GM19328 (cell line): ENCODE results near the gene TMEM165.

Experiments used
- ATAC-seq: cut with Tn5 transposase; IDR thresholded peaks from one replicate; pipeline ENCODE4 v1.9.1; 2021; ENCODE audit warnings: mild to moderate bottlenecking, moderate library complexity; ENCODE audit not compliant: unreplicated experiment

TMEM165 gene

DNA sequence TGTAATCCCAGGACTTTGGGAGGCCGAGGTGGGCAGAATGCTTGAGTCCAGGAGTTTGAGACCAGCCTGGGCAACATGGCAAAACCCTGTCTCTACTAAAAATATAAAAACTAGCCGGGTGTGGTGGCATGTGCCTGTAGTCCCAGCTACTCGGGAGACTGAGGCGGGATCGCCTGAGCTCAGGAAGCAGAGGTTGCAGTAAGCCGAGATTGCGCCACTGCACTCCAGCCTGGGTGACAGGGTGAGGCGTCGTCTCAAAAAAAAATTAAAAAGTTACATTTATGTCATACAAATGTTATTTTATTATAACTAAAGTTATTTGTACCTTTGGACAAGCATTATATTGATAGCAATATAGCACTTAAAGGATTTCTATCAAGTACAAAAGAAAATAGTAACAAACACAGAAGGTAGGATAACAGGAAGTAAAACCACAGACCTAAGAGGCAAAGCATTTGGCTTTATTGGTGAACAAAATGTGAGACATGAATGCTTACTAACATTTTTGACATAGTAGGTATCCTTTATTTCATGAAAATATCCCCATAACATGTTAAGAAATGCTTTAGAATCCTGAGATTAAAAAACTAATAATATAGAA is 51.5 kb downstream of the TMEM165 start:
- no peak for ATAC-seq

GRCh38 chr4:55447831-55448230 is 52.1 kb downstream of the TMEM165 start:
- ATAC-seq: no peak

DNA sequence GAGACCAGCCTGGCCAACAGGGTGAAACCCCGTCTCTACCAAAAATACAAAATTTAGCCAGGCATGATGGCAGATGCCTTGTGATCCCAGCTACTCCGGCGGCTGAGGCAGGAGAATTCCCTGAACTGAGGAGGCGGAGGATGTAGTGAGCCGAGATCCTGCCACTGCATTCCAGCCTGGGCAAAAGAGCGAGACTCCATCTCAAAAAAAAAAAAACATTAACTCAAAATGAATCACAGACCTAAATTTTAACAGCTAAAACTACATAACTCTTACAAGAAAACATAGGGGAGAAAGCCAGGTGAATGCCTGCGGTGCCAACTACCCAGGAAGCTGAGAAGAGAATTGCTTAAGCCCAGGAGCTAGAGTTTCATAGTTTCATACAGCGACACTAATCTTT is 54.8 kb downstream of the TMEM165 start:
- no peak for ATAC-seq

DNA sequence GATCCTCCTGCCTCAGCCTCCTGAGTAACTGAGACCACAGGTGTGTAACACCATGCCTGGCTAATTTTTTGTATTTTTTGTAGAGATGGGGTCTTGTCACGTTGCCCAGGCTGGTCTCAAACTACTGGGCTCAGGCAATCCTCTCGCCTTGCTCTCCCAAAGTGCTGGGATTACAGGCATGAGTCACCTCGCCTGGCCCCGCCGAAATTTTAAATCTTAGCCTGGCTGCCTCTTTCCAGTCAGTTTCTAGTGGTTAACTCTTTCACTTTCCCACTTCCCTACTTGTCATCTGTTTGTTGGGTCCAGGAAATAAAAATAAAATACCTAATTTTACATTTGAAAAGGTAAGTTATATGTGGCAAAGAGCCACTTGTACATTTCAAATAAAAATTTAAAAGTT is 62.4 kb downstream of the TMEM165 start:
- ATAC-seq: no peak

DNA sequence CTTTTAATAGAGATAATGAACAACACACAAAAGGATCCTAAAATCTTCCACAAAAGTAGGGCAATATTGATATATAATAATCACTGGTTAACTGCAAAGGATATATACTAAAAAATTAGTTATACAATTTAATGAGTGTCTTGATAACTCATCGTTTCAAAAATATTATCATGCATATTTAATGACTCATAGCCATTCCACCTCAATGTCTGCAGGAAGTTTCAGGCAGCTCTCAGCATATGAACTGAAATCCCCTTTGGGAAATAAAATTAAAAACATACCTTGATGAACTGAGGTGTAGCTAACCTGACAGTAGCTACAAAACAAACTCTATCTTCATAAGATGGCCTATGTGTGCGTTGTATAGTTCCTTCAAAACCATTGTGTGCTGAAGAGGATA is 62.9 kb downstream of the TMEM165 start:
- ATAC-seq: no peak

DNA sequence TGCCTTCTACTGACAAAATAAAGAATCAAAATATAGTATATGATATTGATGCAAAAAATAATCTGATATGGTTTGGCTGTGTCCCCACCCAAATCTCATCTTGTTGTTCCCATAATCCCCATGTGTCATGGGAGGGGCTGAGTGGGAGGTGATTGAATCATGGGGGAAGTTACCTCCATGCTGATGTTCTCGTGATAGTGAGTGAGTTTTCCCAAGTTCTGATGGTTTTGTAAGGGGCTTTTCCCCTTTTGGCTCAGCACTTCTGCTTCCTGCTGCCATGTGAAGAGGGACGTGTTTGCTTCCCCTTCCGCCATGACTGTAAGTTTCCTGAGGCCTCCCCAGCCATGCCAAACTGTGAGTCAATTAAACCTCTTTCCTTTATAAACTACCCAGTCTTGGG is 70.2 kb downstream of the TMEM165 start:
- no peak for ATAC-seq

GRCh38 chr4:55468724-55469123 is 73.0 kb downstream of the TMEM165 start:
- no peak for ATAC-seq

DNA sequence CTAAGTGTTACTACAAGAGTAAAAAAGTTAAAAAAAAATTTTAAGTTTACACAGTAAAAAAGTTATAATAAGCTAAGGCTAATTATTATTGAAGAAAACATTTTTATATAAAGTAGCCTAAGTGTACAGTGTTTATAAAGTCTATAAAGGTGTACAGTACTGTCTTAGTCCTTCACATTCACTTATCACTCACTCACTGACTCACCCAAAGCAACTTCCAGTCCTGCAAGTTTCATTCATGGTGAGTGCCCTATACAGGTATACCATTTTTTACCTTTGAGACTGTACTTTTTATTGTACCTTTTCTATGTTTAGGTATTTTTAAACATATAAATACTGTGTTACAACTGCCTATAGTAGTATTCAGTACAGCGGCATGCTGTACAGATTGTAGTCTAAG is 74.2 kb downstream of the TMEM165 start:
- ATAC-seq: no peak
